ENCODE results near the gene CHRNA4.
"Not testable (repeated sequence)": the region's sequence is repeated elsewhere in the genome, so short reads cannot be mapped to it uniquely, and the experiment has no call there.

Gene CHRNA4

GRCh38 chr20:63347950-63348827, 13.0 kb downstream of the CHRNA4 start:
- no peak for DNase-seq

DNA sequence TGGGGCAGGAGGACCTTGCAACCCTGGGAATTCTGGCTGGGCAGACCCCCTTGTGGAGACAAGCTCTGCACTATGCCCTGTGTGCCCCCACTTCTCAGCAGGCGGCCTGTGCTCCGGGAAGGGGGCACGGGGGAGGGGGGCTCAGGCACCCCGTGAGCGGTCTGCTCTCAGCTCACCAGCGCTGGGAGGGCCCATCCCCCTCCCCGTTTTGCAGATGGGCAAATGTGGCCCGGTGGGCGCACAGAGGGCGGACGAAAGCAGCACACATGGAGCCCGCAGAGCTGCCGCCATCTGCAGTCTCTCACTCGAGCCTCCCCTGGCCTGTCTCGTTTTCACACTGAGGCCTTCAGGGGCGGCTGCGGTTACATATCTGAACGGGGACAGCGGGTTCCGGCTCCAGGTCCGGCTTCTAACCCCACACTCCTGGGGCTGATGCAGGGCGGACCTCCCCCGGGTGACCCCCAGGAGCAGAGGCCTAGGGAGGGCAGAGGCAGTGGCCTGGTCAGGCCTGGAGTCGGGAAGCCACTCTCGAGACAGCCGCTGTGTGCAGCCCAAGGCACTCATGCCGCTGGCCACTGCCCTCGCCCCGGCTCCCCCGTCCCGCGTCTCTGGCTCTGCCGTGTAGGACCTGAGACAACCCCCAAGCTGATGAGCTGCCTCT, 13.9 kb downstream of the CHRNA4 start:
- no peak for DNase-seq

DNA sequence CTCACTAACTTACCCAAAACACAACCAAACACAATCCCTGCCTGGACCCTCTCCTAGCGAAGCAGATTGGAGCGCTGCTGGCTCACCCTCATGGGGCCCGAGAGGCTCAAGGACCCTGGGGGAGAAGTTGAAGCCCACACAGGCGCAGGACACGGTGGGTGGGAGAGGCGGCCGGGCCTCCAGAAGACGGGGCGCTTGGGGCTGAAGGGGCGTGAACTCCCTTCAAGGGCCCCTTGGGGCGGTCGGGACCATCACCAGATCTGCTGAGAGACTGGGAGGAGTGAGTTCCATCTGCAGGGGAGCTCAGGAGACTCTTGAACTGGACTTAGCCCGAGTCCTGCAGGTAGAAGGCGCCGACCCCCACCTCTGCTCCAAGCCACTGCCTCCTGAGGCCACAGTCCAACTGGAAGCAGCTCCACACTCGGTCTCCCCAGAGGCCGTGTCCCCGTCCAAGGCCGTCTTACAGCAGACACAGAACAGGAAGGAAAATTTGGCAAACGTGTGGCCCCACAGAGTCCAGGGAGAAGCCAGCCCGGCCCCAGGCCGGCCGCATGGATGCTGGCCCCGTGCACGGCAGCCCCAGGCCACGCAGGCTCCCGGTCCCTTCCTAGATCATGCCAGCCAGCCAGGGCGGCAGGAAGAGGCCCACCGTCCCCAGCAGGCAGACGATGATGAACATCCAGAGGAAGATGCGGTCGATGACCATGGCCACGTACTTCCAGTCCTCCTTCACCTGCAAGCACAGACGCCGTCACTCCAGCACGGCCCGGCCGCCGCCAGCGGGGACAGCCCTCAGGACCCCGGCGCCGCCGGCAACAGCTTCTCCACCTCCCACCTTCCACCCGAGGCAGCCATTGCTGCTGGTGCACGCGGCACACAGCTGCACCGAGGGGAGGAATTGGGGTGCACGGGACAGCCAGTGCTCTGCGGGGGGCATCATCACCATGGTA, 14.7 kb downstream of the CHRNA4 start:
- DNase-seq = no peak

DNA sequence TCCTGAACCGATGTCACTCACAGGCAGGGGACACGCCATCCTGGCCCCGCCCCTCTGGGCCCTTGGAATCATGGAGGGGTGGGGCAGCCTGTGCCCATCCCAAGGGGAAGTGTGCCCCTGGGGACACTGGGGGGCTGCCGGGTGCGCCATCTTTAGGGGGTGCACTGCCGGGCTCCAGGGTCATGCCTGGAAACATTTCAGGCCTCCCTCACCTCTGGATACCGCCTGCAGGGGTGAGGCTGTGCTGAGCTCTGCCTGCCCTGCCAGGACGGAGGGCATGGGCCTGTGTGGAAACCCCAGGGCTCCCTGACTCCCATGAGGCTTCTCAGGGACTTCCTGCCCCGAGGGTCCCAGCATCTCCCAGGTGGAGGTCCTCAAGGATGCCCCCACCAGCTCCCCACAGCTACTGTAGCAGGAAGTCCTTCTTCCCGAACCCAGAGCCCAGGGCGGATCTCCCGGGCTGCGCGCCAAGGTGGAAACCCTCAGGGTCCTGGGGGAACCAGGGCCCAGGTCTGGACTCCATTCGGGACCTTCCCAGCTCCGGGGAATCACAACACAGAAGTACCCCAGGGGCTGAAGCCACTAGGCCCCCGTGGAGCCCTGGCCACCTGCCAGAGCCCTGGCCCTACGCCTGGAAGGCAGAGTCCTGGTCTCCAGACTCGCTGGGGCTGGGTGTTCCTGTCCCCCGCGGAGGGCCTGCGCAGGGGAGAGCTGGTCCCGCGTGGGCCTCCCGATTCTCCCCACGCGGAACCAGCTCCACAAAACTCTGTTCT, 15.6 kb downstream of the CHRNA4 start:
- peak in 1 of 2 experiments; percentile 50 for DNase-seq

DNA sequence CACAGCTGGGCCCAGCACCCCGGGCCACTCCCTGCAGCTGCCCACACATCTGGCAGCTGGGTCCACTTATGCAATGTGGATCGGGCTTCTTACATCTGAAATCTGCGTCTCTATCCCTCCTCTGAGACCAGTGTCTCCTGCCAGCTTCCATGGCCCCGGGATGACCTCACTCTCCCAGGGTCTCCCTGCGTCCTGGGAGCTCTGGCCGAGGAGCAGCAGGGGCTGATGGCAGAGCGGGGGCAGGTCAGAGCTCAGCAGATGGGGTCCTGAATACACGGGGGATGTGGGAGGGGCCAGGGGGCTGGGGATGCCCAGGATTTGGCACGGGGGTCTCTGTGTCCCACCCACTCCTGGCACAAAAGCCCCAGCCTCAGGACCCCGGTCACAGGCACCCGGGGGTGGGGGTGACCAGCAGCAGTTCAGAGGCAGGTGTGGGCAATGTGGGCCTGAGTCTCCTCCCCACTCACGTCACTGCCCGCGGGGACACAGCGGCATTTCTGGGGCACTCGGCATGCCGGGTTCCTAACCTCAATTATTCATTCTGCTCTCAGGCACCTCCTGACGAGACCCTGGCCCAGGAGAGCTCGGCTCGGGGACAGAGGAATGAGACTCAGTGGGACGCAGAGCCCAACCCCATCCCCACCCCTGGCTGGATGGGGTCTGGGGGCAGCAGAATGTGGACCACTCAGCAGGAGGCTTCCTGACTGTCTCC, 16.4 kb downstream of the CHRNA4 start:
- DNase-seq = no peak

DNA sequence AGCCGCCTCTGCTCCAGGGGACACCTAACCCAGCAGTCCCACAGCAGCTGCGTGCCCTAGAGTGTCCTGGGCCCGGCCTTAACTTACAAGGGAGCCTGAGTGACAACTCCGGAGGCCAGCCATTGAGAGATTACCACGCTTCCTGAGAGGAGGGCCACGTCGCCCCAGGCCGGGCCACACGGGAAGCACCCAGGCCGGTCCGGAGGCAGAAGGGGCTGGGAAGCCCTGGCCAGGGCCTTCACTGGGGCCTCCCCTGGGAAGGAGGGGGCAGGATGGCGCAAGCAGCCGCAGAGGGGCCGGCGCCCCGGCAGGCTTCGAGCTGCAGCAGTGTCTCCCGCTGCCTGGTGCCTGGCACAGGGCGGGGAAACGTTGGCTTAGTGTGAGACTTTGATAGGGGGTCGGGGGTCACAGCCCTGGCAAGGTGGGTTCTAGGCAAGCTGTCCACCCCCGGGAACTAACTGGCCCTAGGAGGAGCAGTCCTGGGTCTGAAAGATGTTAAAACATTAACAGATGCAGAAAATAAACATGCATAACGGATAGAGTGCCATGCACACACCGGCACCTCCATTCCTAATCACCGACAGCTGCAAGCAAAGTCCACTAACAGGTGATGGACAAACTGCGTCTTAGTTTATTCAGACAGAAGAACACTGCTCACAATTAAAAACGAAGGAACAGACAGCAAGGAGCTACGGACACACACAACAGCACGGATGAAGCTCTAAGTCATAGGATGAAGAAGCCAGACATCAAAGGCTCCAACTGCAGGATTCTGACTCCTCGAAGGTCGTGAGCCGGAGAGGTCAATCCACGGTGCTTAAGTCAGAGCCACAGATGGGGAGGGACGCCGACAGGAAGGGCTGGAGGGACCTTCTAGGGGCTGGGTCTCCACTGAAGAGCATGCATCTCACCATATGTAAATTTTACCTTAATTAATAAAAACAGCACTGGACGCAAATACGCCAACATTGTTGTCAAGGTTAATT, 17.4 kb downstream of the CHRNA4 start:
- DNase-seq = no peak

DNA sequence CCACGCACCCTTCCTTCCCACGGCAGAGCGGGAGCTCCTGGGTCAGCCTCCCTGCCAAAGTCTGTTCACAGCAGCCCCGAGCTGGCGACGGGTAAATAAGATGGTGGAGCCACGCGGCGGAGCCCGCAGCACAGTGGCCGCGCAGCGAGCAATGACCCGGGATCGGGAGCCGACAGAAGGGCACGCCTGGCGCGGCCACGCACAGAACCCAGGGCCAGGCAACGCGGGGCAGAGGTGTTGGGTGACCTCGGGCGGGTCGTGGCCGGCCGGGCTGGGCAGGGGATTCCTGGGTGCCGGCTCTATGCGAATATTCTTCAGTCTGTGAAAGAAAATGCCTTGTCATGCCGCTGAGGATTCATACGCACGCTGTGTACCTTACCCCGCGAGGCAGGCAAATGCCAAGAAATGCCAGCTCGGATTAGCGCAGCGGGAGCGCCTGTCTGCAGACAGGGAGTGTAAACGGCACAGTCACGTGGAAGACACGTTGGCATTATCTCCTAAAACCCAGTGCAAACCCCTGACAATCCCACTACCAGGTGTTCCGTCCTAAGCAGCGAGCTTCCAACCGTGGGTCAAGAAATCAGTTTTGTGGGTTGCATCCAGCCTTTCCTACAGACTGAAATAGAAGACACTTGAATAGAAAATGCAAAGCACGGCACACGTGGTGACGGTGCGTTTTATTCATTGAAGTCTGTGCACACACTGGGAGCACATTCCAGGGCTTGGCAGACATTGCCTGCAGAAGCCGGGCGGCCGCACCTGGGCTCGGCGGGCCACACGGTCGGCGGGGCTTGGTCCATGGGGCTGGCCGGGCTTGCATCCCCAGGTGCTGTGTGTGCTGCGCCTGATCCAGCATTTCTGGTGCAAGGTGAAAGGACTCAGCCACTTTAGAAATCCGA, 18.3 kb downstream of the CHRNA4 start:
- DNase-seq = no peak

DNA sequence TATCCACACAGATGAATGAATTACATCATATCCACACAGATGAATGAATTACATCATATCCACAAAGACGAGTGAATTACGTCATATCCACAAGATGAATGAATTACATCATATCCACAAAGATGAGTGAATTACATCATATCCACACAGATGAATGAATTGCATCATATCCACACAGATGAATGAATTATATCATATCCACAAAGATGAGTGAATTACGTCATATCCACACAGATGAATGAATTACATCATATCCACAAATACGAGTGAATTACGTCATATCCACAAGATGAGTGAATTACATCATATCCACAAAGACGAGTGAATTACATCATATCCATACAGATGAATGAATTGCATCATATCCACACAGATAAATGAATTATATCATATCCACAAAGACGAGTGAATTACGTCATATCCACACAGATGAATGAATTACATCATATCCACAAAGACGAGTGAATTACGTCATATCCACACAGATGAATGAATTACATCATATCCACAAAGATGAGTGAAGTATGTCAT, 20.9 kb downstream of the CHRNA4 start:
- DNase-seq = not testable (repeated sequence)

DNA sequence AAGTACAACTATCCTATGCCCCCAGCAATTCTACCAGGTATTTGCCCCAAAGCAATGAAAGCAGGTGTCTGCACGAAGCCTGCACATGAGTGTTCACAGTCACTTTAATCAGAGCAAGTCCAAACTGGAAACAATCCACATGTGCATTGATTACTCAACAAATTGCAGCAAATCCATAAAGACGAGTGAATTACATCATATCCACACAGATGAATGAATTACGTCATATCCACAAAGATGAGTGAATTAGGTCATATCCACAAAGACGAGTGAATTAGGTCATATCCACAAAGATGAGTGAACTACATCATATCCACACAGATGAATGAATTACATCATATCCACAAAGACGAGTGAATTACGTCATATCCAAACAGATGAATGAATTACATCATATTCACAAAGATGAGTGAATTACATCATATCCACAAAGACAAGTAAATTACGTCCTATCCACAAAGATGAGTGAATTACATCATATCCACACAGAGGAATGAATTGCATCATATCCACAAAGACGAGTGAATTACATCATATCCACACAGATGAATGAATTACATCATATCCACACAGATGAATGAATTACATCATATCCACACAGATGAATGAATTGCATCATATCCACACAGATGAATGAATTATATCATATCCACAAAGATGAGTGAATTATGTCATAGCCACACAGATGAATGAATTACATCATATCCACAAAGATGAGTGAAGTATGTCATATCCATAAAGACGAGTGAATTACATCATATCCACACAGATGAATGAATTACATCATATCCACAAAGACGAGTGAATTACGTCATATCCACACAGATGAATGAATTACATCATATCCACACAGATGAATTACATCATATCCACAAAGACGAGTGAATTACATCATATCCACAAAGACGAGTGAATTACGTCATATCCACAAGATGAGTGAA, 21.7 kb downstream of the CHRNA4 start:
- DNase-seq = not testable (repeated sequence)

GRCh38 chr20:63337786-63338420, 23.2 kb downstream of the CHRNA4 start:
- DNase-seq = no peak

GRCh38 chr20:63336232-63336752, 24.9 kb downstream of the CHRNA4 start:
- DNase-seq = no peak

- no peak for DNase-seq
Observed at GRCh38 chr20:63335711-63336110, 25.4 kb downstream of the CHRNA4 start.

DNA sequence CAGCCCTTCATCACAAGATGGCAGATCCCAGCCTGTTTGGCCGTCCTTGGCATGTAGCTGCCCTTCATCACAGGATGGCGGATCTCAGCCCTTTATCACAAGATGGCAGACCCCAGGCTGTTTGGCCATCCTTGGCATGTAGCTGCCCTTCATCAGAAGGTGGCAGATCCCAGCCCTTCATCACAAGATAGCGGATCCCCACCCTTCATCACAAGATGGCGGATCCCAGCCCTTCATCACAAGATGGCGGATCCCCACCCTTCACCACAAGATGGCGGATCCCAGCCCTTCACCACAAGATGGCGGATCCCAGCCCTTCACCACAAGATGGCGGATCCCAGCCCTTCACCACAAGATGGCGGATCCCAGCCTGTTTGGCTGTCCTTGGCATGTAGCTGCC, 26.1 kb downstream of the CHRNA4 start:
- DNase-seq = not testable (repeated sequence)

GRCh38 chr20:63334356-63334755, 26.8 kb downstream of the CHRNA4 start:
- DNase-seq = no peak

- DNase-seq = no peak
Observed at GRCh38 chr20:63333241-63333836, 27.8 kb downstream of the CHRNA4 start.

DNA sequence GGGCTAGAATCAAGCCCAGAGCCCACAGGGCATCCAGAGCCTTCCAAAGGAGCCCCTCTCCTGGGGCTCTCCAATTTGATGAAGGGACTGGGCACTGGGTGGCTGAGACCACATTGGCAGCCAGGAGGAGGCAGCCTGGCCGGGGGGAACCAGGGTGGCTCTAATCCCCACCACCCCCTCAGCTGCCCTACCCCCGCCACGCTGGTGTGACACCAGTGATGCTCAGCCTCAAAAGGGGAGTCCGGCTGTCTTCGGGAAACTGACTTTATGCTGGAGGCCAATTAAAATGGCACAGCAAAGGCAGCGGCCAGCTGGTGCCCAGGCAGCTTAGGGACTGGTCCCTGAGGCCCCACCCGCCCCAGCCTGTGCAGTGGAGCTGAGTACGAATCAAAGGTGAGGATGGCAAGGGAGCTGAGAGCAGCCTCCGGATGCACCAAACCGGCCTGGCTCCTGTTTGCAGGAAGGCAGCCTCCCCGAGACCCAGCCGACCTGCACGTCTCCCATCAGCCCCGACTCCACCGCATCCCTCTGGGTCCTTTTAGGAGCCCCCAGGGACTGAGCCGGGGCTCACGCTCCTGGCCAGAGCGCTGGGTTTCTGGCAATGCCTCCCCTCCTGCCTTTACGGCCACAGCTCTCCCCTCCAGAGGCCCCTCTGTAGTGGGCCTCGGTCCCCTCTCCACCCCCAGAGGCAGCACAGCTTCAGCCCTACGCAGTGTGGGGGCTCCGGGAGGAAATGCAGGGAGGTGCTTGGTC, 28.5 kb downstream of the CHRNA4 start:
- DNase-seq = no peak
